Right ventricle myocardium superior (tissue), 1 donor: ENCODE results near the gene RASA1. TPM values are rescaled to one million over a fixed set of nuclear protein-coding genes. Genes with fewer than 3 reads are reported as not detected.

Experiments
- ATAC-seq: fragments of 200-7000 bp; cut with Tn5 transposase; one replicate; pipeline ENCODE4 v1.9.1; 2020; ENCODE audit warnings: mild to moderate bottlenecking; ENCODE audit not compliant: poor library complexity
- DNase-seq: peaks from one replicate; pipeline ENCODE4 v3.0.0-alpha.2; 2020
- intact Hi-C: fragments of 100-400 bp; cut with DNase I; formaldehyde crosslinking; loops from one replicate; pipeline ENCODE4 v1.11.2; 2022
- long read RNA-seq: library from polyadenylated mRNA; unstranded; transcript quantifications from one replicate; pipeline ENCODE4 v2.0.0, GENCODE V29; 2021
- total RNA-seq: library from RNA; stranded (reverse); fragmentation: NEBNext Ultra II Directional; extraction: Animal tissue kit (Norgen Biotek cat#: 25700); gene quantifications from one replicate; pipeline ENCODE4 v1.2.1, GENCODE V29; 2021
- donor health status: DM: no; HTN: yes; CAD: no; lungs with severe emphysema.

RASA1 gene
- total RNA-seq, result 18.1 TPM
- long read RNA-seq, transcript RASA1-201 (25 exons, 3,752 nt), result major isoform, 15 of 23 reads
- long read RNA-seq, partial matches to known transcripts, result 3 of 23 reads
- long read RNA-seq, other reads (novel, unspliced or antisense), result 5 of 23 reads

GRCh38 chr5:87267574-87268125 lies at the start of gene RASA1:
TSS of gene RASA1 (plus strand) at chr5:87267883. CDS start at chr5:87268452, 569 bp downstream.
- intact Hi-C loops, result loop anchor here (10.0 kb wide), 1 partner anchor 147 kb away; the partner anchor contains the start of gene CCNH
- ATAC-seq (peak; percentile 98), DNase-seq (peak; percentile 97)

- ATAC-seq (no peak), DNase-seq (no peak)
- intact Hi-C loops, result no loop called here
These were observed 37.9 kb upstream of the RASA1 start for GRCh38 chr5:87229780-87230179.

- DNase-seq, result no peak
- ATAC-seq, result no peak
- intact Hi-C loops, result no loop called here
These were observed 36.5 kb upstream of the RASA1 start for GRCh38 chr5:87231037-87231808.

GRCh38 chr5:87233143-87233542 lies 34.5 kb upstream of the RASA1 start:
- intact Hi-C loops, result no loop called here
- ATAC-seq, result no peak
- no peak for DNase-seq

GRCh38 chr5:87241555-87241954 lies 26.1 kb upstream of the RASA1 start:
- intact Hi-C loops, result no loop called here
- no peak for ATAC-seq
- no peak for DNase-seq

- ATAC-seq, result no peak
- DNase-seq, result no peak
These were observed 25.4 kb upstream of the RASA1 start for GRCh38 chr5:87242242-87242641.

GRCh38 chr5:87243161-87243844 lies 24.4 kb upstream of the RASA1 start:
- ATAC-seq, result peak; percentile 58
- DNase-seq, result no peak
- intact Hi-C loops, result no loop called here

More at GRCh38 chr5:87242242-87242641, 25.4 kb upstream of the RASA1 start:
- intact Hi-C loops, result no loop called here

- no peak for DNase-seq
- no peak for ATAC-seq
- intact Hi-C loops, result no loop called here
These were observed 22.2 kb upstream of the RASA1 start for GRCh38 chr5:87245451-87245850.

- no peak for DNase-seq
- intact Hi-C loops, result no loop called here
- ATAC-seq, result no peak
These were observed 21.6 kb upstream of the RASA1 start for GRCh38 chr5:87246061-87246460.

GRCh38 chr5:87252283-87252605 lies 15.4 kb upstream of the RASA1 start:
- ATAC-seq (no peak), DNase-seq (no peak)
- intact Hi-C loops, result no loop called here

GRCh38 chr5:87254035-87254434 lies 13.6 kb upstream of the RASA1 start:
- DNase-seq (no peak), ATAC-seq (no peak)
- intact Hi-C loops, result no loop called here

- no peak for DNase-seq
- intact Hi-C loops, result no loop called here
- ATAC-seq, result no peak
These were observed 9.2 kb upstream of the RASA1 start for GRCh38 chr5:87258507-87258906.

- DNase-seq (no peak), ATAC-seq (no peak)
- intact Hi-C loops, result loop anchor here (10.0 kb wide), 1 partner anchor 154 kb away; the partner anchor contains the start of gene CCNH
These were observed 7.0 kb upstream of the RASA1 start for GRCh38 chr5:87260604-87261192.

- no peak for ATAC-seq
- intact Hi-C loops, result loop anchor here (10.0 kb wide), 1 partner anchor 151 kb away; the partner anchor contains the start of gene CCNH
- DNase-seq, result no peak
These were observed 4.2 kb upstream of the RASA1 start for GRCh38 chr5:87263498-87263897.

- ATAC-seq, result no peak
- DNase-seq, result no peak
These were observed 639 bp upstream of the RASA1 start for GRCh38 chr5:87266914-87267573.

GRCh38 chr5:87268126-87268969 lies 665 bp downstream of the RASA1 start:
- intact Hi-C loops, result loop anchor here (10.0 kb wide), 1 partner anchor 146 kb away; the partner anchor contains the start of gene CCNH
- ATAC-seq, result peak; percentile 84

More at GRCh38 chr5:87266914-87267573, 639 bp upstream of the RASA1 start:
- intact Hi-C loops, result loop anchor here (10.0 kb wide), 1 partner anchor 148 kb away; the partner anchor contains the start of gene CCNH

GRCh38 chr5:87268970-87269377 lies 1.3 kb downstream of the RASA1 start:
- intact Hi-C loops, result loop anchor here (10.0 kb wide), 1 partner anchor 146 kb away; the partner anchor contains the start of gene CCNH
- DNase-seq (no peak), ATAC-seq (no peak)

More at GRCh38 chr5:87268126-87268969, 665 bp downstream of the RASA1 start:
- DNase-seq, result peak; percentile 82
